ENCODE measurements around the gene MGMT.

GRCh38 chr10:129481641-129482040, 14.6 kb downstream of the MGMT start:
- no peak for TF ChIP-seq MAFK (IDR thresholded peaks at IDR 0.05; ENCODE audit: low read depth, low read length)
- TF ChIP-seq, protein P1, sequence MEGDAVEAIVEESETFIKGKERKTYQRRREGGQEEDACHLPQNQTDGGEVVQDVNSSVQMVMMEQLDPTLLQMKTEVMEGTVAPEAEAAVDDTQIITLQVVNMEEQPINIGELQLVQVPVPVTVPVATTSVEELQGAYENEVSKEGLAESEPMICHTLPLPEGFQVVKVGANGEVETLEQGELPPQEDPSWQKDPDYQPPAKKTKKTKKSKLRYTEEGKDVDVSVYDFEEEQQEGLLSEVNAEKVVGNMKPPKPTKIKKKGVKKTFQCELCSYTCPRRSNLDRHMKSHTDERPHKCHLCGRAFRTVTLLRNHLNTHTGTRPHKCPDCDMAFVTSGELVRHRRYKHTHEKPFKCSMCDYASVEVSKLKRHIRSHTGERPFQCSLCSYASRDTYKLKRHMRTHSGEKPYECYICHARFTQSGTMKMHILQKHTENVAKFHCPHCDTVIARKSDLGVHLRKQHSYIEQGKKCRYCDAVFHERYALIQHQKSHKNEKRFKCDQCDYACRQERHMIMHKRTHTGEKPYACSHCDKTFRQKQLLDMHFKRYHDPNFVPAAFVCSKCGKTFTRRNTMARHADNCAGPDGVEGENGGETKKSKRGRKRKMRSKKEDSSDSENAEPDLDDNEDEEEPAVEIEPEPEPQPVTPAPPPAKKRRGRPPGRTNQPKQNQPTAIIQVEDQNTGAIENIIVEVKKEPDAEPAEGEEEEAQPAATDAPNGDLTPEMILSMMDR (conservative IDR thresholded peaks at IDR 0.05; ENCODE audit: low read depth, low read length): no peak
- TF ChIP-seq RCOR1 (IDR thresholded peaks at IDR 0.05; ENCODE audit: insufficient replicate concordance, low read length): no peak
- TF ChIP-seq POLR2A (IDR thresholded peaks at IDR 0.05; ENCODE audit: low read depth, low read length): no peak
- no peak for TF ChIP-seq CEBPB (IDR thresholded peaks at IDR 0.05; ENCODE audit: low read depth, low read length)
- TF ChIP-seq, protein P2, sequence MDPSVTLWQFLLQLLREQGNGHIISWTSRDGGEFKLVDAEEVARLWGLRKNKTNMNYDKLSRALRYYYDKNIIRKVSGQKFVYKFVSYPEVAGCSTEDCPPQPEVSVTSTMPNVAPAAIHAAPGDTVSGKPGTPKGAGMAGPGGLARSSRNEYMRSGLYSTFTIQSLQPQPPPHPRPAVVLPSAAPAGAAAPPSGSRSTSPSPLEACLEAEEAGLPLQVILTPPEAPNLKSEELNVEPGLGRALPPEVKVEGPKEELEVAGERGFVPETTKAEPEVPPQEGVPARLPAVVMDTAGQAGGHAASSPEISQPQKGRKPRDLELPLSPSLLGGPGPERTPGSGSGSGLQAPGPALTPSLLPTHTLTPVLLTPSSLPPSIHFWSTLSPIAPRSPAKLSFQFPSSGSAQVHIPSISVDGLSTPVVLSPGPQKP (IDR thresholded peaks at IDR 0.05; ENCODE audit: borderline replicate concordance, low read depth, low read length): no peak
- no peak for TF ChIP-seq MXI1 (IDR thresholded peaks at IDR 0.05; ENCODE audit: borderline replicate concordance, low read depth, low read length)
- TF ChIP-seq MAZ (IDR thresholded peaks at IDR 0.05; ENCODE audit: borderline replicate concordance, low read depth, low read length): no peak

All from IMR-90 (cell line).